Measurements from ENCODE around the gene SRXN1.

DNA sequence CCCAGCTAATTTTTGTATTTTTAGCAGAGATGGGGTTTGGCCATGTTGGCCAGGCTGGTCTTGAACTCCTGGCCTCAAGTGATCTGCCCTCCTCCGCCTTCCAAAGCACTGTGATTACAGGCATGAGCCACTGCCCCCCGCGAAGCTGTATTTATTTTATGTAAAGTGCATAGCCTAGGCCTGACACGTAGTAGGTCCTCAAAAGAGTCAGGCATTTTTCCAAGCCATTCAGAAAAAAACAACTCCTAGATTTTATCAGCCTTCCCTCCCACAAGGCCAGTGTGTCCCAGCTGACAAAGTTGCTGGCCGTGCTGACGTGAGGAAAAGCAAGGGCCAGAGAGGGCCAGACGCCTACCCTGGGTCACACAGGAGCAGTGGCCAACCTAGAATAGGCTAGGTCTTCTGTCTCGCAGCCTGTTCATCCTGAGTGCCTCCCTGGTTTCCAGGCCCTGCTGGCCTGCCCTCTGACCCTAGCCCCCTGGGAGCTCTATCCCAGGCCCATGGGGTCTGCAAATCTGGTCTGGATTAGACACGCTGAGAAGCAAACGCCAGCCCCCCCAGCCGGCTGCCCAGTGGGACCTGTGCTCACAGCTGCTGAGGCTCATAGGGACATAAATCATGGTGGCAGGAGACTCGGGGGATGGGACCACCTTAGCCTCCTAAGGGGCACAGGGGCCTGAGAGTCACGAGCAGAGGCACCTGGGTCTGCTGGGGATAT lies 54.7 kb downstream of the SRXN1 start:
- TF ChIP-seq, protein P1, sequence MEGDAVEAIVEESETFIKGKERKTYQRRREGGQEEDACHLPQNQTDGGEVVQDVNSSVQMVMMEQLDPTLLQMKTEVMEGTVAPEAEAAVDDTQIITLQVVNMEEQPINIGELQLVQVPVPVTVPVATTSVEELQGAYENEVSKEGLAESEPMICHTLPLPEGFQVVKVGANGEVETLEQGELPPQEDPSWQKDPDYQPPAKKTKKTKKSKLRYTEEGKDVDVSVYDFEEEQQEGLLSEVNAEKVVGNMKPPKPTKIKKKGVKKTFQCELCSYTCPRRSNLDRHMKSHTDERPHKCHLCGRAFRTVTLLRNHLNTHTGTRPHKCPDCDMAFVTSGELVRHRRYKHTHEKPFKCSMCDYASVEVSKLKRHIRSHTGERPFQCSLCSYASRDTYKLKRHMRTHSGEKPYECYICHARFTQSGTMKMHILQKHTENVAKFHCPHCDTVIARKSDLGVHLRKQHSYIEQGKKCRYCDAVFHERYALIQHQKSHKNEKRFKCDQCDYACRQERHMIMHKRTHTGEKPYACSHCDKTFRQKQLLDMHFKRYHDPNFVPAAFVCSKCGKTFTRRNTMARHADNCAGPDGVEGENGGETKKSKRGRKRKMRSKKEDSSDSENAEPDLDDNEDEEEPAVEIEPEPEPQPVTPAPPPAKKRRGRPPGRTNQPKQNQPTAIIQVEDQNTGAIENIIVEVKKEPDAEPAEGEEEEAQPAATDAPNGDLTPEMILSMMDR (IDR thresholded peaks at IDR 0.05): no peak
- no peak for TF ChIP-seq POLR2A (IDR thresholded peaks at IDR 0.05)
